ENCODE measurements around the gene DIP2C.

DIP2C gene

GRCh38 chr10:617471-617870, 72.0 kb downstream of the DIP2C start:
- CTCF ChIA-PET: no interaction called here
- POLR2A ChIA-PET: no interaction called here
- TF ChIP-seq NFRKB (IDR thresholded peaks at IDR 0.05) (no peak), L3MBTL2 (conservative IDR thresholded peaks at IDR 0.05) (no peak), CTBP1 (IDR thresholded peaks at IDR 0.05; ENCODE audit: borderline replicate concordance) (no peak), ARNT (IDR thresholded peaks at IDR 0.05) (no peak), TARDBP (IDR thresholded peaks at IDR 0.05) (no peak), SUZ12 (IDR thresholded peaks at IDR 0.05) (no peak), PKNOX1 (IDR thresholded peaks at IDR 0.05) (no peak), HDGF (IDR thresholded peaks at IDR 0.05; ENCODE audit: borderline replicate concordance) (no peak), FOXM1 (IDR thresholded peaks at IDR 0.05; ENCODE audit: borderline replicate concordance) (no peak), ZNF384 (IDR thresholded peaks at IDR 0.05) (no peak), ELF4 (IDR thresholded peaks at IDR 0.05) (no peak), BHLHE40 (IDR thresholded peaks at IDR 0.05; ENCODE audit: borderline replicate concordance) (no peak), FOXK2 (IDR thresholded peaks at IDR 0.05) (no peak), FOXA1 (IDR thresholded peaks at IDR 0.05) (no peak), LEF1 (IDR thresholded peaks at IDR 0.05; ENCODE audit: borderline replicate concordance) (no peak), SP1 (IDR thresholded peaks at IDR 0.05) (no peak)

GRCh38 chr10:615583-616152, 73.8 kb downstream of the DIP2C start:
- ChIA-PET CTCF (no interaction called here), POLR2A (no interaction called here)
- TF ChIP-seq FOXA1 (IDR thresholded peaks at IDR 0.05): no peak
- TF ChIP-seq ZNF384 (IDR thresholded peaks at IDR 0.05): no peak
- TF ChIP-seq LEF1 (IDR thresholded peaks at IDR 0.05; ENCODE audit: borderline replicate concordance): no peak
- TF ChIP-seq PKNOX1 (IDR thresholded peaks at IDR 0.05): no peak
- no peak for TF ChIP-seq FOXK2 (IDR thresholded peaks at IDR 0.05)
- no peak for TF ChIP-seq FOXM1 (IDR thresholded peaks at IDR 0.05; ENCODE audit: borderline replicate concordance)
- no peak for TF ChIP-seq L3MBTL2 (conservative IDR thresholded peaks at IDR 0.05)
- no peak for TF ChIP-seq ELF4 (IDR thresholded peaks at IDR 0.05)
- no peak for TF ChIP-seq ARNT (IDR thresholded peaks at IDR 0.05)
- no peak for TF ChIP-seq CTBP1 (IDR thresholded peaks at IDR 0.05; ENCODE audit: borderline replicate concordance)
- TF ChIP-seq NFRKB (IDR thresholded peaks at IDR 0.05): no peak
- TF ChIP-seq TARDBP (IDR thresholded peaks at IDR 0.05): no peak
- no peak for TF ChIP-seq SP1 (IDR thresholded peaks at IDR 0.05)
- TF ChIP-seq BHLHE40 (IDR thresholded peaks at IDR 0.05; ENCODE audit: borderline replicate concordance): no peak
- no peak for TF ChIP-seq SUZ12 (IDR thresholded peaks at IDR 0.05)
- no peak for TF ChIP-seq HDGF (IDR thresholded peaks at IDR 0.05; ENCODE audit: borderline replicate concordance)
- no peak for DNase-seq (ENCODE audit: extremely low spot score)

More at GRCh38 chr10:617471-617870, 72.0 kb downstream of the DIP2C start:
- no peak for DNase-seq (ENCODE audit: extremely low spot score)

- CTCF ChIA-PET: no interaction called here
- POLR2A ChIA-PET: no interaction called here
- no peak for DNase-seq (ENCODE audit: extremely low spot score)
- TF ChIP-seq LEF1 (IDR thresholded peaks at IDR 0.05; ENCODE audit: borderline replicate concordance) (no peak), SUZ12 (IDR thresholded peaks at IDR 0.05) (no peak), NFRKB (IDR thresholded peaks at IDR 0.05) (no peak), HDGF (IDR thresholded peaks at IDR 0.05; ENCODE audit: borderline replicate concordance) (no peak)
These were observed 74.5 kb downstream of the DIP2C start for GRCh38 chr10:614790-615582.

- ChIA-PET CTCF (no interaction called here), POLR2A (no interaction called here)
- TF ChIP-seq FOXK2 (IDR thresholded peaks at IDR 0.05): no peak
These were observed 75.2 kb downstream of the DIP2C start for GRCh38 chr10:614139-614711.

GRCh38 chr10:613271-614138, 76.0 kb downstream of the DIP2C start:
- POLR2A ChIA-PET: no interaction called here
- DNase-seq (ENCODE audit: extremely low spot score): no peak
- CTCF ChIA-PET: no interaction called here
- TF ChIP-seq BHLHE40 (IDR thresholded peaks at IDR 0.05; ENCODE audit: borderline replicate concordance) (no peak), HDGF (IDR thresholded peaks at IDR 0.05; ENCODE audit: borderline replicate concordance) (no peak), ARNT (IDR thresholded peaks at IDR 0.05) (no peak), TARDBP (IDR thresholded peaks at IDR 0.05) (no peak), L3MBTL2 (conservative IDR thresholded peaks at IDR 0.05) (no peak), SP1 (IDR thresholded peaks at IDR 0.05) (no peak), FOXA1 (IDR thresholded peaks at IDR 0.05) (no peak), SUZ12 (IDR thresholded peaks at IDR 0.05) (no peak), FOXM1 (IDR thresholded peaks at IDR 0.05; ENCODE audit: borderline replicate concordance) (no peak), PKNOX1 (IDR thresholded peaks at IDR 0.05) (no peak), ZNF384 (IDR thresholded peaks at IDR 0.05) (no peak), LEF1 (IDR thresholded peaks at IDR 0.05; ENCODE audit: borderline replicate concordance) (no peak)

More at GRCh38 chr10:614139-614711, 75.2 kb downstream of the DIP2C start:
- no peak for DNase-seq (ENCODE audit: extremely low spot score)

Measured in HEK293T (cell line).